Measurements from ENCODE around the gene LRG1.

The LRG1 gene

DNA sequence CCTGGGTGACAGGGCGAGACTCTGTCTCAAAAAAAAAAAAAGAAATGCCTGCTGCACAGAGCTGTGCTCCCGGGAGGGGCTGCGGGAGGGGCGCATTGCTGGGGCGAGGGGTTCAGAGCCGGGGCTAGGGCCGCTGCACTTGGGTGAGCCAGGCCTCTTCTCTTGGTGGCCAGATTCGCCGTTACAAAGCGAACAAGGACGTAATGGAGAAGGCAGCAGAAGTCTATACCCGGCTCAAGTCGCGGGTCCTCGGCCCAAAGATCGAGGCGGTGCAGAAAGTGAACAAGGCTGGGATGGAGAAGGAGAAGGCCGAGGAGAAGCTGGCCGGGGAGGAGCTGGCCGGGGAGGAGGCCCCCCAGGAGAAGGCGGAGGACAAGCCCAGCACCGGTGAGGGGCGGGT is 40.5 kb downstream of the LRG1 start:
- no peak for DNase-seq (ENCODE audit: low read depth in 1 of 2, low spot score in 1 of 2)
- Histone ChIP-seq H3K27ac (replicated peaks) (no peak overlapping the region), H3K4me3 (replicated peaks; ENCODE audit: insufficient read depth, low read length) (no peak overlapping the region), H3K27me3 (ENCODE audit: insufficient read depth, poor library complexity, severe bottlenecking) (no peaks in the 10 kb centered on the region)
- TF ChIP-seq, protein P1, sequence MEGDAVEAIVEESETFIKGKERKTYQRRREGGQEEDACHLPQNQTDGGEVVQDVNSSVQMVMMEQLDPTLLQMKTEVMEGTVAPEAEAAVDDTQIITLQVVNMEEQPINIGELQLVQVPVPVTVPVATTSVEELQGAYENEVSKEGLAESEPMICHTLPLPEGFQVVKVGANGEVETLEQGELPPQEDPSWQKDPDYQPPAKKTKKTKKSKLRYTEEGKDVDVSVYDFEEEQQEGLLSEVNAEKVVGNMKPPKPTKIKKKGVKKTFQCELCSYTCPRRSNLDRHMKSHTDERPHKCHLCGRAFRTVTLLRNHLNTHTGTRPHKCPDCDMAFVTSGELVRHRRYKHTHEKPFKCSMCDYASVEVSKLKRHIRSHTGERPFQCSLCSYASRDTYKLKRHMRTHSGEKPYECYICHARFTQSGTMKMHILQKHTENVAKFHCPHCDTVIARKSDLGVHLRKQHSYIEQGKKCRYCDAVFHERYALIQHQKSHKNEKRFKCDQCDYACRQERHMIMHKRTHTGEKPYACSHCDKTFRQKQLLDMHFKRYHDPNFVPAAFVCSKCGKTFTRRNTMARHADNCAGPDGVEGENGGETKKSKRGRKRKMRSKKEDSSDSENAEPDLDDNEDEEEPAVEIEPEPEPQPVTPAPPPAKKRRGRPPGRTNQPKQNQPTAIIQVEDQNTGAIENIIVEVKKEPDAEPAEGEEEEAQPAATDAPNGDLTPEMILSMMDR (IDR thresholded peaks at IDR 0.05; ENCODE audit: insufficient read depth, low read length), result no peak
- TF ChIP-seq, protein P2, sequence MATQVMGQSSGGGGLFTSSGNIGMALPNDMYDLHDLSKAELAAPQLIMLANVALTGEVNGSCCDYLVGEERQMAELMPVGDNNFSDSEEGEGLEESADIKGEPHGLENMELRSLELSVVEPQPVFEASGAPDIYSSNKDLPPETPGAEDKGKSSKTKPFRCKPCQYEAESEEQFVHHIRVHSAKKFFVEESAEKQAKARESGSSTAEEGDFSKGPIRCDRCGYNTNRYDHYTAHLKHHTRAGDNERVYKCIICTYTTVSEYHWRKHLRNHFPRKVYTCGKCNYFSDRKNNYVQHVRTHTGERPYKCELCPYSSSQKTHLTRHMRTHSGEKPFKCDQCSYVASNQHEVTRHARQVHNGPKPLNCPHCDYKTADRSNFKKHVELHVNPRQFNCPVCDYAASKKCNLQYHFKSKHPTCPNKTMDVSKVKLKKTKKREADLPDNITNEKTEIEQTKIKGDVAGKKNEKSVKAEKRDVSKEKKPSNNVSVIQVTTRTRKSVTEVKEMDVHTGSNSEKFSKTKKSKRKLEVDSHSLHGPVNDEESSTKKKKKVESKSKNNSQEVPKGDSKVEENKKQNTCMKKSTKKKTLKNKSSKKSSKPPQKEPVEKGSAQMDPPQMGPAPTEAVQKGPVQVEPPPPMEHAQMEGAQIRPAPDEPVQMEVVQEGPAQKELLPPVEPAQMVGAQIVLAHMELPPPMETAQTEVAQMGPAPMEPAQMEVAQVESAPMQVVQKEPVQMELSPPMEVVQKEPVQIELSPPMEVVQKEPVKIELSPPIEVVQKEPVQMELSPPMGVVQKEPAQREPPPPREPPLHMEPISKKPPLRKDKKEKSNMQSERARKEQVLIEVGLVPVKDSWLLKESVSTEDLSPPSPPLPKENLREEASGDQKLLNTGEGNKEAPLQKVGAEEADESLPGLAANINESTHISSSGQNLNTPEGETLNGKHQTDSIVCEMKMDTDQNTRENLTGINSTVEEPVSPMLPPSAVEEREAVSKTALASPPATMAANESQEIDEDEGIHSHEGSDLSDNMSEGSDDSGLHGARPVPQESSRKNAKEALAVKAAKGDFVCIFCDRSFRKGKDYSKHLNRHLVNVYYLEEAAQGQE (IDR thresholded peaks at IDR 0.05; ENCODE audit: insufficient replicate concordance, low read depth), result no peak
- TF ChIP-seq GABPA (IDR thresholded peaks at IDR 0.05; ENCODE audit: low read depth) (no peak), POLR2AphosphoS5 (IDR thresholded peaks at IDR 0.05; ENCODE audit: low read depth) (no peak), SPI1 (IDR thresholded peaks at IDR 0.05; ENCODE audit: borderline replicate concordance, low read depth) (no peak)

DNA sequence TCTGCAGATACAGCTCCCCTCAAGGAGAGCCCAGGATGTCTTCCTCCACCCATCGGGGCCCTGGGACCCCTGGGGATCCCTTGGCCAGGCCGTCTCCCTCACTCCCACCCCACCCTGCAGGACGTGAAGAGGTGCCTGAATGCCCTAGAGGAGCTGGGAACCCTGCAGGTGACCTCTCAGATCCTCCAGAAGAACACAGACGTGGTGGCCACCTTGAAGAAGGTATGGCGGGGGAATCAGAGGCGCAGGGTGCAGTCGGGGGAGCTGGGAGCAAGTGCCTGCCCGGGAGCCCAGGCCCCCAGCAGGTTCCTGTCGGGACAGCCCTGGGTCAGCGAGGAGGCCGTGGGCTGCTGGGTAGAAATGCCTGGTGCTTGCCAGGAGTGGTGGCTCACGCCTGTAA is 41.1 kb downstream of the LRG1 start:
- no peak overlapping the region for H3K4me3 ChIP-seq (replicated peaks; ENCODE audit: insufficient read depth, low read length)
- no peak overlapping the region for H3K27ac ChIP-seq (replicated peaks)
- H3K27me3 ChIP-seq (ENCODE audit: insufficient read depth, poor library complexity, severe bottlenecking), result no peaks in the 10 kb centered on the region
- TF ChIP-seq, protein P1 (IDR thresholded peaks at IDR 0.05; ENCODE audit: insufficient read depth, low read length), result no peak
- TF ChIP-seq GABPA (IDR thresholded peaks at IDR 0.05; ENCODE audit: low read depth), result no peak
- TF ChIP-seq, protein P2 (IDR thresholded peaks at IDR 0.05; ENCODE audit: insufficient replicate concordance, low read depth), result no peak
- TF ChIP-seq SPI1 (IDR thresholded peaks at IDR 0.05; ENCODE audit: borderline replicate concordance, low read depth), result no peak
- TF ChIP-seq POLR2AphosphoS5 (IDR thresholded peaks at IDR 0.05; ENCODE audit: low read depth), result no peak
- no peak for DNase-seq (ENCODE audit: low read depth in 1 of 2, low spot score in 1 of 2)

DNA sequence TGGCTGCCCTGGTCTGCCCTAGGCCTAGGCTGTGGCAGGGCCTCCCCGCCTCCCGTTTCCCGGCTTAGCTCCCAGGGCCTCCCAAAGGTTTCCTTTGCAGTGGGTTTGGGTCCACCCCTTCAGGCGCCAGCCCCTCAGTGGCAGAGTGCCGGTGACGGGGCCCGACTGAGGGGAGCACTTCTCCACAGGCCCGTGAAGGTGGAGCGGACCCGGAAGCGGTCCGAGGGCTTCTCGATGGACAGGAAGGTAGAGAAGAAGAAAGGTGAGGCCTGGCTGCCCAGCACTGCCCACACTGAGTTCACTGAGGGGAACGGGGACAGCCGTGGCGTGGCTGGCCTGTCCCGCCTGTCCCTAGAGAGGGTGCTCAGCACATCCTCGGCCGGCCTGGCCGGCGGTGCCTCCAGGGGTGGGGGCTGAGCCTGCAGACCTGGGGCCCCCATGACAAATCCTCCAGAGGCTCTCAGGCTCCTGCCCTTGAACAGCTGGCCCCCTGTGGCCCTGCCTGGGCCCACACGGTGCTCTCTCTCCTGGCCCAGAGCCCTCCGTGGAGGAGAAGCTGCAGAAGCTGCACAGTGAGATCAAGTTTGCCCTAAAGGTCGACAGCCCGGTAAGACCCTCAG is 42.0 kb downstream of the LRG1 start:
- TF ChIP-seq, protein P2 (IDR thresholded peaks at IDR 0.05; ENCODE audit: insufficient replicate concordance, low read depth), result no peak
- TF ChIP-seq SPI1 (IDR thresholded peaks at IDR 0.05; ENCODE audit: borderline replicate concordance, low read depth), result no peak
- TF ChIP-seq GABPA (IDR thresholded peaks at IDR 0.05; ENCODE audit: low read depth), result no peak
- DNase-seq (ENCODE audit: low read depth in 1 of 2, low spot score in 1 of 2), result no peak
- no peak overlapping the region for H3K27ac ChIP-seq (replicated peaks)
- H3K27me3 ChIP-seq (ENCODE audit: insufficient read depth, poor library complexity, severe bottlenecking), result no peaks in the 10 kb centered on the region
- no peak overlapping the region for H3K4me3 ChIP-seq (replicated peaks; ENCODE audit: insufficient read depth, low read length)
